IMR-90 (cell line): Measurements from ENCODE around the gene C6orf52. TPM values are rescaled to one million over a fixed set of nuclear protein-coding genes. Genes with fewer than 3 reads are reported as not detected.

Experiments
- ATAC-seq: fragments of 200-7000 bp; cut with Tn5 transposase; 2 replicates; pipeline ENCODE4 v1.9.1; 2020; ENCODE audit warnings: low read depth, mild to moderate bottlenecking, moderate library complexity
- BruUV-seq: library from RNA; stranded (reverse); fragments of 400-500 nt; replicated peaks from 2 replicates; lab custom pipeline; 2021; lab: Mats Ljungman, UMichigan
- CTCF ChIA-PET: fragments of 300-600 bp; formaldehyde crosslinking; extraction: SDS; loops from one replicate; lab custom pipeline; 2021; ENCODE audit warnings: antibody characterized with exemption; lab: Yijun Ruan, JAX
- POLR2A ChIA-PET: fragments of 300-600 bp; sonication (Branson Sonifier 250); formaldehyde crosslinking; loops from one replicate; lab custom pipeline; 2022; ENCODE audit warnings: antibody characterized with exemption; ENCODE audit not compliant: unreplicated experiment; lab: Charles Lee
- DNase-seq: peaks from one replicate; pipeline ENCODE4 v3.0.0; 2013
- H2AFZ ChIP-seq: replicated peaks from 2 replicates; pipeline ENCODE3; 2013; ENCODE audit warnings: low read length, mild to moderate bottlenecking; ENCODE audit not compliant: poor library complexity
- H2AK5ac ChIP-seq: 2 replicates; pipeline ENCODE4 v1.6.1; 2013; ENCODE audit warnings: low read depth, low read length, inconsistent platforms
- H2AK9ac ChIP-seq: replicated peaks from 2 replicates; pipeline ENCODE3; 2013; ENCODE audit warnings: mild to moderate bottlenecking, low read depth, low read length, moderate library complexity; ENCODE audit not compliant: poor library complexity
- H2BK120ac ChIP-seq: 2 replicates; pipeline ENCODE4 v1.6.1; 2013; ENCODE audit warnings: low read depth, low read length, inconsistent platforms
- H2BK15ac ChIP-seq: 3 replicates; pipeline ENCODE4 v1.6.1; 2013; ENCODE audit warnings: low read depth, low read length, inconsistent platforms
- H2BK20ac ChIP-seq: 2 replicates; pipeline ENCODE4 v1.6.1; 2013; ENCODE audit warnings: low read depth, mild to moderate bottlenecking, inconsistent platforms, low read length, moderate library complexity
- H2BK5ac ChIP-seq: 2 replicates; pipeline ENCODE4 v1.6.1; 2013; ENCODE audit warnings: mild to moderate bottlenecking, low read depth, low read length, inconsistent platforms; ENCODE audit not compliant: poor library complexity, severe bottlenecking
- H3K14ac ChIP-seq: replicated peaks from 2 replicates; pipeline ENCODE4 v1.6.1; 2013; ENCODE audit warnings: low read depth, low read length, inconsistent platforms
- H3K18ac ChIP-seq: 2 replicates; pipeline ENCODE4 v1.6.1; 2013; ENCODE audit warnings: low read depth, low read length, control low read depth
- H3K23ac ChIP-seq: 2 replicates; pipeline ENCODE4 v1.6.1; 2013; ENCODE audit warnings: low read depth, low read length, inconsistent platforms
- H3K27ac ChIP-seq: 2 replicates; pipeline ENCODE4 v1.5.1; 2013; ENCODE audit warnings: mild to moderate bottlenecking, control low read depth, low read length; ENCODE audit not compliant: insufficient read depth
- H3K27me3 ChIP-seq: 2 replicates; pipeline ENCODE4 v1.6.1; 2013; ENCODE audit warnings: low read length; ENCODE audit not compliant: control insufficient read depth, insufficient read depth
- H3K36me3 ChIP-seq: 2 replicates; pipeline ENCODE4 v1.6.1; 2013; ENCODE audit warnings: low read length, mixed read lengths; ENCODE audit not compliant: control insufficient read depth, insufficient read depth
- H3K4ac ChIP-seq: 2 replicates; pipeline ENCODE4 v1.6.1; 2013; ENCODE audit warnings: low read depth, low read length, inconsistent platforms
- H3K4me1 ChIP-seq: 2 replicates; pipeline ENCODE4 v1.6.1; 2013; ENCODE audit warnings: low read length, mixed read lengths; ENCODE audit not compliant: control insufficient read depth, insufficient read depth
- H3K4me2 ChIP-seq: 2 replicates; pipeline ENCODE4 v1.6.1; 2013; ENCODE audit warnings: low read depth, mild to moderate bottlenecking, control low read depth, low read length, moderate library complexity
- H3K4me3 ChIP-seq: 2 replicates; pipeline ENCODE4 v1.5.1; 2013; ENCODE audit warnings: low read depth, mild to moderate bottlenecking, control low read depth, low read length, moderate library complexity; ENCODE audit not compliant: insufficient read depth
- H3K56ac ChIP-seq: 2 replicates; pipeline ENCODE4 v1.6.1; 2013; ENCODE audit warnings: low read length, inconsistent platforms; ENCODE audit not compliant: insufficient read depth; ENCODE audit errors: extremely low read depth
- H3K79me1 ChIP-seq, 2 experiments: 2 replicates each; pipeline ENCODE4 v1.6.1; 2013; ENCODE audit warnings: low read length in 2 of 2, inconsistent platforms in 1 of 2, low read depth in 1 of 2
- H3K9ac ChIP-seq: 2 replicates; pipeline ENCODE4 v1.6.1; 2013; ENCODE audit warnings: low read depth, low read length, control low read depth
- H3K9me1 ChIP-seq: 2 replicates; pipeline ENCODE4 v1.6.1; 2013; ENCODE audit warnings: low read length, inconsistent platforms; ENCODE audit not compliant: insufficient read depth
- H3K9me3 ChIP-seq: 2 replicates; pipeline ENCODE4 v1.6.1; 2013; ENCODE audit warnings: low read length; ENCODE audit not compliant: control insufficient read depth, insufficient read depth
- H4K20me1 ChIP-seq: 2 replicates; pipeline ENCODE4 v1.6.1; 2013; ENCODE audit warnings: low read length, inconsistent platforms; ENCODE audit not compliant: insufficient read depth
- H4K5ac ChIP-seq: 2 replicates; pipeline ENCODE4 v1.6.1; 2013; ENCODE audit warnings: mild to moderate bottlenecking, low read depth, low read length, control low read depth
- H4K8ac ChIP-seq, 2 experiments: 2 replicates each; pipeline ENCODE4 v1.6.1; 2013; ENCODE audit warnings: low read depth in 2 of 2, low read length in 2 of 2, control low read depth in 1 of 2, inconsistent platforms in 1 of 2
- H4K91ac ChIP-seq: 2 replicates; pipeline ENCODE4 v1.6.1; 2013; ENCODE audit warnings: low read depth, low read length, inconsistent platforms; ENCODE audit not compliant: insufficient read depth
- BHLHE40 ChIP-seq: fragments of 150-350 bp; IDR thresholded peaks from 2 replicates; pipeline ENCODE4 v1.6.1; 2016; ENCODE audit warnings: mild to moderate bottlenecking, low read depth, low read length
- CEBPB ChIP-seq: IDR thresholded peaks from 2 replicates; pipeline ENCODE4 v1.6.1; 2012; ENCODE audit warnings: low read depth, low read length, improper control_type of control experiment
- CHD1 ChIP-seq: IDR thresholded peaks from 2 replicates; pipeline ENCODE4 v1.6.1; 2012; ENCODE audit warnings: low read depth, low read length, improper control_type of control experiment
- CTCF ChIP-seq: conservative IDR thresholded peaks from 2 replicates; pipeline ENCODE4 v1.5.1; 2012; ENCODE audit warnings: mild to moderate bottlenecking, low read depth, low read length, improper control_type of control experiment
- ELK1 ChIP-seq: fragments of 150-350 bp; IDR thresholded peaks from 2 replicates; pipeline ENCODE4 v1.6.1; 2016; ENCODE audit warnings: low read depth, mild to moderate bottlenecking, low read length, moderate library complexity, borderline replicate concordance
- FOS ChIP-seq: fragments of 150-350 bp; IDR thresholded peaks from 2 replicates; pipeline ENCODE4 v1.6.1; 2016; ENCODE audit warnings: low read depth, low read length
- MAFK ChIP-seq: IDR thresholded peaks from 2 replicates; pipeline ENCODE4 v1.6.1; 2012; ENCODE audit warnings: low read depth, low read length, improper control_type of control experiment
- MAZ ChIP-seq: IDR thresholded peaks from 2 replicates; pipeline ENCODE4 v1.6.1; 2012; ENCODE audit warnings: low read depth, mild to moderate bottlenecking, low read length, improper control_type of control experiment, moderate library complexity, borderline replicate concordance
- MXI1 ChIP-seq: IDR thresholded peaks from 2 replicates; pipeline ENCODE4 v1.6.1; 2012; ENCODE audit warnings: low read depth, mild to moderate bottlenecking, low read length, moderate library complexity, borderline replicate concordance
- NFE2L2 ChIP-seq: fragments of 150-350 bp; IDR thresholded peaks from 2 replicates; pipeline ENCODE4 v1.6.1; 2016; ENCODE audit warnings: low read depth, mild to moderate bottlenecking, low read length
- POLR2A ChIP-seq: IDR thresholded peaks from 2 replicates; pipeline ENCODE4 v1.6.1; 2012; ENCODE audit warnings: mild to moderate bottlenecking, low read depth, low read length
- RAD21 ChIP-seq: IDR thresholded peaks from 2 replicates; pipeline ENCODE4 v1.6.1; 2012; ENCODE audit warnings: low read length, improper control_type of control experiment
- RCOR1 ChIP-seq: IDR thresholded peaks from 2 replicates; pipeline ENCODE4 v1.6.1; 2012; ENCODE audit warnings: mild to moderate bottlenecking, low read length, improper control_type of control experiment; ENCODE audit not compliant: insufficient replicate concordance
- RFX5 ChIP-seq: IDR thresholded peaks from 2 replicates; pipeline ENCODE4 v1.8.0; 2012; ENCODE audit warnings: low read depth, mild to moderate bottlenecking, low read length, moderate library complexity
- SMC3 ChIP-seq: fragments of 150-350 bp; IDR thresholded peaks from 2 replicates; pipeline ENCODE4 v1.6.1; 2016; ENCODE audit warnings: low read depth, mild to moderate bottlenecking, antibody characterized with exemption, low read length, moderate library complexity
- USF2 ChIP-seq: fragments of 150-350 bp; IDR thresholded peaks from 2 replicates; pipeline ENCODE4 v1.6.1; 2017; ENCODE audit warnings: mild to moderate bottlenecking, antibody characterized with exemption, low read length, low read depth
- WGBS, 2 experiments: methylation state at CpG; one replicate each; pipeline versions ENCODE4 v1.1.5 to v1.1.7; 2013; ENCODE audit warnings: missing lambda C conversion rate in 2 of 2; ENCODE audit not compliant: insufficient read length in 1 of 2; ENCODE audit errors: extremely low coverage in 2 of 2; 5-methylcytosine and 5-hydroxymethylcytosine counted together
- dilution Hi-C: fragments of 300-500 bp; cut with HindIII; formaldehyde crosslinking; loops from one replicate; pipeline ENCODE4 v1.14.3; 2018; ENCODE audit warnings: low sequenced_read_pairs; ENCODE audit not compliant: unreplicated experiment
- in situ Hi-C: fragments of 300-500 bp; cut with MboI; formaldehyde crosslinking; loops from 3 replicates; pipeline ENCODE4 v1.14.3; 2019; ENCODE audit warnings: low sequenced_read_pairs, inconsistent platforms, mixed read lengths
- intact Hi-C: fragments of 100-400 bp; cut with micrococcal nuclease; formaldehyde crosslinking; loops from 2 replicates; pipeline ENCODE4 v1.10.0; 2022
- polyA plus RNA-seq, 3 experiments: library from polyadenylated mRNA; depleted of rRNA; stranded (reverse); fragments of >200 nt; gene quantifications; 2 replicates each; pipeline ENCODE4 v1.2.3, GENCODE V29; 2012; ENCODE audit warnings: low replicate concordance in 1 of 3
- total RNA-seq: library from RNA; depleted of rRNA; stranded (reverse); fragments of >200 nt; gene quantifications from 2 replicates; pipeline ENCODE4 v1.2.3, GENCODE V29; 2012

C6orf52 gene
- total and polyA plus RNA-seq, 2 of the 4 experiments (the other 2 are of a cell fraction) = 0.31 TPM; not detected in 1

GRCh38 chr6:10681795-10682194 lies 12.6 kb downstream of the C6orf52 start:
- no peak overlapping the region for H2BK5ac ChIP-seq
- no peak overlapping the region for H4K5ac ChIP-seq
- no peak overlapping the region for H3K56ac ChIP-seq
- intact Hi-C loops (no loop called here), dilution Hi-C loops (no loop called here), in situ Hi-C loops (no loop called here)
- ATAC-seq = no peak
- no peak overlapping the region for H3K18ac ChIP-seq
- no peaks in the 10 kb centered on the region for H3K79me1 ChIP-seq
- H4K20me1 ChIP-seq = no peaks in the 10 kb centered on the region
- H2AK5ac ChIP-seq = no peak overlapping the region
- H4K91ac ChIP-seq = no peak overlapping the region
- no peak for DNase-seq
- H3K4me3 ChIP-seq = no peak overlapping the region
- H3K4me2 ChIP-seq = no peak overlapping the region
- no peak overlapping the region for H3K9ac ChIP-seq
- no peaks in the 10 kb centered on the region for H3K36me3 ChIP-seq
- no peak overlapping the region for H2BK120ac ChIP-seq
- no peaks in the 10 kb centered on the region for H3K9me1 ChIP-seq
- no peaks in the 10 kb centered on the region for H3K9me3 ChIP-seq
- H2AK9ac ChIP-seq = no peak overlapping the region
- H3K27me3 ChIP-seq = peaks cover 7% of the 10 kb centered on the region
- BruUV-seq = no TSS peak
- no peak overlapping the region for H3K23ac ChIP-seq
- no CpG with 5 or more reads among the region's 3 CpGs for WGBS, 2 experiments
- no peak overlapping the region for H3K14ac ChIP-seq
- H2AFZ ChIP-seq = no peak overlapping the region
- no peaks in the 10 kb centered on the region for H3K4me1 ChIP-seq
- H2BK20ac ChIP-seq = no peak overlapping the region
- no peak overlapping the region for H3K4ac ChIP-seq
- no peak for TF ChIP-seq MAFK
- no peak for TF ChIP-seq ELK1
- TF ChIP-seq CHD1 = no peak
- no peak for TF ChIP-seq CTCF
- TF ChIP-seq RFX5 = no peak
- TF ChIP-seq NFE2L2 = no peak
- no peak for TF ChIP-seq CEBPB
- no peak for TF ChIP-seq USF2
- no peak for TF ChIP-seq RAD21
- no peak for TF ChIP-seq SMC3
- TF ChIP-seq MXI1 = no peak
- no peak for TF ChIP-seq POLR2A
- TF ChIP-seq RCOR1 = no peak
- no peak for TF ChIP-seq FOS
- no peak for TF ChIP-seq MAZ
- TF ChIP-seq BHLHE40 = no peak
- H4K8ac ChIP-seq = no peak overlapping the region
- ChIA-PET CTCF (no interaction called here), POLR2A (no interaction called here)
- H2BK15ac ChIP-seq = no peak overlapping the region
- no peak overlapping the region for H3K27ac ChIP-seq
